HUES64 (cell line): Measurements from ENCODE around the gene DNAJC3.
"Not testable (repeated sequence)": the region's sequence is repeated elsewhere in the genome, so short reads cannot be mapped to it uniquely, and the experiment has no call there.

Experiments used
- H3K27ac ChIP-seq: 2 replicates; pipeline ENCODE4 v1.7.0; 2013; ENCODE audit warnings: low read depth, low read length, inconsistent platforms
- H3K27me3 ChIP-seq: 2 replicates; pipeline ENCODE4 v1.6.1; 2013; ENCODE audit warnings: mild to moderate bottlenecking, low read length; ENCODE audit not compliant: insufficient read depth
- H3K36me3 ChIP-seq: 2 replicates; pipeline ENCODE4 v1.6.1; 2013; ENCODE audit warnings: mild to moderate bottlenecking, low read length; ENCODE audit not compliant: insufficient read depth
- H3K4me1 ChIP-seq: 2 replicates; pipeline ENCODE4 v1.6.1; 2013; ENCODE audit warnings: mild to moderate bottlenecking, low read length, moderate library complexity; ENCODE audit not compliant: insufficient read depth
- H3K4me3 ChIP-seq: 2 replicates; pipeline ENCODE4 v1.5.1; 2013; ENCODE audit warnings: mild to moderate bottlenecking, low read length, moderate library complexity
- H3K9ac ChIP-seq: 2 replicates; pipeline ENCODE4 v1.6.1; 2013; ENCODE audit warnings: mild to moderate bottlenecking, low read depth, low read length
- H3K9me3 ChIP-seq: 2 replicates; pipeline ENCODE4 v1.6.1; 2013; ENCODE audit warnings: low read depth, low read length; ENCODE audit not compliant: insufficient read depth
- WGBS: fragments of 150-250, 120-280 bp; methylation state at CpG from one replicate; pipeline ENCODE4 v1.1.7; 2013; ENCODE audit warnings: missing lambda C conversion rate; 5-methylcytosine and 5-hydroxymethylcytosine counted together

The DNAJC3 gene

DNA sequence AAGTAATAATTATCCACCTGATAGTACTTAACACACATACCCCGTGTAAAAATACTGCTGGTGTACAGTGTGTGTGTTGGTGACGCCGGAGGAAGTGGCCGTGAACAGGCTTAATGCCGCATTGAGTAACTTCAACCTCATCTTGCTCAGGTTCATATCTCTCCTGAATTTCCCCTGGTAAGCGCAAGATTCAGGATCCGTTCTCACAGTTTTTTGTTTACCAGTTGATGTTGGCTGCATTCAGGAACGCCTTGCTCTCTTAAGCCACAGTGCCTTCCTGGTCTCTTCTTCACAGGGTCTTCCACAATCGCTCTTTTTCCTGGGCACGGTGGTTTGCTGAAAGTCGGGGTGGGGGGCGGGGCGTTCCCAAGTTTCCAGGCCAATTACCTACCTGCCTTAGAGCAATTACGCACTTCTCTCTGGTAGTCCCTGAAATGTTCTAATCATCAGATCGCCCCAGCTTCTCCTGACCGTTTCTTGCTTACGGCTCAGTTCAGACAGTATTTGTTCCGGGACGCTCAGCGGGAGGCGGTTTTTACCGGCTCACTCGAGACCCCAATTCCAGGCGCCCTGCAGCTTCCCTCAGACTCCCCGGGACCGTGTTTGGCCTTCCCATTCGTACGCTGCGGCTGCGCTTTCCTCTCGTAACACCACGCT lies 706 bp upstream of the DNAJC3 start:
- Histone ChIP-seq H3K9me3 (0 out of 2 replicates have a peak, but pooled peaks cover 2% of the 10 kb centered on the region), H3K4me3 (peak overlapping the region; percentile 77), H3K36me3 (no peaks in the 10 kb centered on the region), H3K9ac (peak overlapping the region; percentile 78), H3K4me1 (peaks cover 17% of the 10 kb centered on the region; the same call in 1 of the 2 replicates), H3K27me3 (peaks cover 10% of the 10 kb centered on the region; the same call in 1 of the 2 replicates), H3K27ac (peak overlapping the region; percentile 68; the same call in 1 of the 2 replicates)
- WGBS = under 1% methylated on average over 32 of the region's 32 CpGs

DNA sequence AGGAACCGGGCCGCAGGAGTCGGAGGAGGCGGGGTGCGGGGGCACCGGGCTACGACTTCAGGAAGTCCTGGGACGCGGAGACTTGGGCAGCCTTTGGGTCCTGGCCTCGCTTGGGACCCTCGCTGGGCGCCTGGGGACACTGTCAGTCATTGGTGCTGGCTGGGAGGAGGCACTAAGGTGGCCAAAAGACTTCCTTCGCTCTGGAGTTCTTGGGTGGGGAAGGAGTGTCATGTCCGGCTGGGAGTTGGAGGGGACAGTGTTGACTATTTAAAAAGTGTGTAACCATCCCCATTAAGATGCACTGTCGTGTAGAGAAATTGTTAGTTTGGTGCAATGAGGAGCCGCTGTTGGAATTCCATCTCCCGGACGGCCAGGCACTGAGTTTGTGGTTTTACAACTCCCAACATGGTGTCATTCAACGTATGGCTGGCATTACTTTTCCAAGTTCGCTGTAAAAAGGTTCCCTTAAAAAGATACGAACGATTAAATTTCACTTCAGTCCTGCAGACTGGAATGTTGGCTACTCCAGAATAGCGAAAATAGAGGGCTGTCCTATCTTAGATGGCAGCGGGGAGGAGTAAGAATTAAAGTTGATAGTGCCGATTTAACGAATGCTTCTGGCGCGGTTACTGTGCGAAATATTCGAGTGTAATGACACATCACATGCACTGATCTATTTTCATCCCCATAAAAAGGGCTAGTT lies 776 bp downstream of the DNAJC3 start:
- WGBS = 3% methylated on average over 28 of the region's 30 CpGs
- H3K9me3 ChIP-seq = no peaks in the 10 kb centered on the region
- peaks cover 17% of the 10 kb centered on the region; the same call in 1 of the 2 replicates for H3K4me1 ChIP-seq
- peaks cover 10% of the 10 kb centered on the region; the same call in 1 of the 2 replicates for H3K27me3 ChIP-seq
- H3K4me3 ChIP-seq = peak overlapping the region; percentile 77
- peak overlapping the region; percentile 89 for H3K9ac ChIP-seq
- H3K27ac ChIP-seq = no peak overlapping the region
- H3K36me3 ChIP-seq = no peaks in the 10 kb centered on the region

DNA sequence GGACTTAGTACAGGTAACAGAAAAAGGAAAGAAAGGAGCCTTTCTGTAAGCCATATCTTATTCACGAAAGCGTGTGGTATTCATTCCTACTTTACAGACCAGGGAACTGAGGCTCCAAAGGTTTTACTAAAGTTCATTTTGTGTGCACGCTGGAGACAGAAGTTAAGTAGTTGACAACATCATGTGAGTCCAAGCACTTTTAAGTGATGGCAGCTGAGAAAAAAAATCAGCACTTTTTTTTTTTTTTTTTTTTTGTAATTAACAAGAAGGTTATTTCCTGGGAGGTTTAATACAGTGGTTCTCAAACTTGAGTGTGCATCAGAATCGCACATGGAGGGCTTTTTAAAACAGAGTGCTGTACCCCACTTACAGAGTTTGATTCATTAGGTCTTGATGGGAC lies 2.0 kb downstream of the DNAJC3 start:
- Histone ChIP-seq H3K9me3 (no peaks in the 10 kb centered on the region), H3K36me3 (no peaks in the 10 kb centered on the region), H3K27ac (no peak overlapping the region), H3K27me3 (peaks cover 10% of the 10 kb centered on the region; the same call in 1 of the 2 replicates), H3K4me1 (peaks cover 17% of the 10 kb centered on the region; the same call in 1 of the 2 replicates), H3K9ac (no peak overlapping the region), H3K4me3 (peak overlapping the region; percentile 77; the same call in 1 of the 2 replicates)
- 80% methylated on average over 4 of the region's 4 CpGs for WGBS

DNA sequence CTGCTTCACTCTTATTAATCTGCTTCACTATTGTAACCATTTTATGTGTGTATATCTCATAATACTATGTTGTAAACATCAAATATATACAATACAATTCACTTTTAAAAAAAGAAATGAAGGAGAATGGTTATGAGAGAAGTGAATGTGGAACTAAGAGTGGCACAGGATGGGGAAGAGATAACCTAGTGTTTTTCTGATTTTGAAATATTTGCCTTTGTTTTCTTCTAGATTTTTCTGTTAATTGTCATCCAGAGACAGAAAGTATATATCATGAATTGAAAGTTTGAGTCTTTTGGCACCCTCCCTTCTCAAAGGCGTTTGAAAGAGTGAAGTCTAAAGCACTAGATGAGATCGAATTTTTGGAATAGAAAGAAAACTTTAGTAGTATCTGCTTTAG lies 2.8 kb downstream of the DNAJC3 start:
- peaks cover 10% of the 10 kb centered on the region; the same call in 1 of the 2 replicates for H3K27me3 ChIP-seq
- no peak overlapping the region for H3K4me3 ChIP-seq
- no peak overlapping the region for H3K9ac ChIP-seq
- no peak overlapping the region for H3K27ac ChIP-seq
- H3K9me3 ChIP-seq = no peaks in the 10 kb centered on the region
- H3K4me1 ChIP-seq = peaks cover 24% of the 10 kb centered on the region
- WGBS = 78% methylated on average over 2 of the region's 2 CpGs
- no peaks in the 10 kb centered on the region for H3K36me3 ChIP-seq

DNA sequence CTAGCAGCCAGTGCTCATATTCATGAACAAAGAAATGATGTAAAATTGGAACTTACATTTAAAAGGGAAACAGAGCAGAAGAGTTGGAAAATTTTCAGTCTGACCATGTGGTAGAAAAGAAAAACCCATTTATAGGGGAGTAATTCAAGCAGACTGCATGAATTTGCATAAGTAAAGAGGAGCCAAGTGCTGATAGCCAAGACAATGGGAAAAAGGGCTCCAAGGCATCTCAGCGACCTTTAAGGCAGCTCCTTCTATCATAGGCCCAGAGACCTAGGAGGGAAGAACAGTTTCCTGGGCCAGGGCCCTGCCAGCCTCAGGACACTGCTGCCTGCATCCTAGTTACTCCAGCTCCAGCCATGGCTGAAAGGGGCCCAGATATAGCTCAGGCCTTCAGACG lies 7.5 kb downstream of the DNAJC3 start:
- no peaks in the 10 kb centered on the region for H3K9me3 ChIP-seq
- WGBS = 53% methylated on average over 2 of the region's 2 CpGs
- H3K27ac ChIP-seq = no peak overlapping the region

DNA sequence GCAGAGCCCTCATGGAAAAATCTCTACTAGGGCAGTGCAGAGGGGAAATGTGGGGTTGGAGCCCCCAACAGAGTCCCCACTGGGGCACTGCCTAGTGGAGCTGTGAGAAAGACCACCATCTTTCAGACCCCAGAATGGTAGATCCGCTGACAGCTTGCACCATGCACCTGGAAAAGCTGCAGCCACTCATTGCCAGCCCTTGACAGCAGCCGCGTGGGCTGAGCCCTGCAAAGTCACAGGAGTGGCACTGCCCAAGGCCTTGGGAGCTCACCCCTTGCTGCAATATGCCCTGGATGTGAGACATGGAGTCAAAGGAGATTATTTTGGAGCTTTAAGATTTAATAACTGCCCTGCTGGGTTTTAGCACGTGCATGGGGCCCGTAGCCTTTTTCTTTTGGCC lies 8.0 kb downstream of the DNAJC3 start:
- not testable (repeated sequence) for H3K9ac ChIP-seq, H3K9me3 ChIP-seq, H3K36me3 ChIP-seq, H3K27me3 ChIP-seq, H3K4me3 ChIP-seq, H3K27ac ChIP-seq, H3K4me1 ChIP-seq
- WGBS = 93% methylated on average over 5 of the region's 5 CpGs

More for the DNA sequence above, 7.5 kb downstream of the DNAJC3 start:
- Histone ChIP-seq H3K4me1 (peaks cover 7% of the 10 kb centered on the region; the same call in 1 of the 2 replicates), H3K9ac (no peak overlapping the region), H3K36me3 (no peaks in the 10 kb centered on the region), H3K27me3 (no peaks in the 10 kb centered on the region), H3K4me3 (no peak overlapping the region)

DNA sequence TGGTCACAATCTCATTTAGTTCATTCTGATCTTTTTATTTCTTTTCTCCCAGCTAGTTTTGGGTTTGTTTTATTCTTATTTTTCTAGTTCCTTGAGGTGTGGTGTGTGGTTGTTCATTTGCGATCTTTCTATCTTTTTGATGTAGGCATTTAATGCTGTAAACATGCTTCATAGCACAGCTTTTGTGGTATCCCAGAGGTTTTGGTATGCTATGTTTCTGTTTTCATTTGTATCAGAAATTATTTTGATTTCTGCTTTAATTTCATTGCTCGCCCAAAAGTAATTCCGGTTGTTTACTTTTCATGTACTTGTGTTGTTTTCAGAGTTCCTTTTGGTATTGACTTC lies 12.6 kb downstream of the DNAJC3 start:
- Histone ChIP-seq H3K4me1 (peaks cover 2% of the 10 kb centered on the region; the same call in 1 of the 2 replicates), H3K27me3 (no peaks in the 10 kb centered on the region), H3K9ac (no peak overlapping the region), H3K9me3 (no peaks in the 10 kb centered on the region), H3K27ac (no peak overlapping the region), H3K36me3 (no peaks in the 10 kb centered on the region), H3K4me3 (no peak overlapping the region)
- 93% methylated on average over 3 of the region's 3 CpGs for WGBS

DNA sequence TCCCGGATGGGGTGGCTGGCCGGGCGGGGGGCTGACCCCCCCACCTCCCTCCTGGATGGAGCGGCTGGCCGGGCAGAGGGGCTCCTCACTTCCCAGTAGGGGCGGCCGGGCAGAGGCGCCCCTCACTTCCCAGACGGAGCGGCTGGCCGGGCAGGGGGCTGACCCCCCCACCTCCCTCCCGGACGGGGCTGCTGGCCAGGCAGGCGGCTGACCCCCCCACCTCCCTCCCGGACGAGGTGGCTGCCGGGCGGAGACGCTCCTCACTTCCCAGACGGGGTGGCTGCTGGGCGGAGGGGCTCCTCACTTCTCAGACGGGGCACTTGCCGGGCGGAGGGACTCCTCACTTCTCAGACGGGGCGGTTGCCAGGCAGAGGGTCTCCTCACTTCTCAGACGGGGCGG lies 14.0 kb downstream of the DNAJC3 start:
- not testable (repeated sequence) for H3K4me3 ChIP-seq, H3K27ac ChIP-seq, H3K36me3 ChIP-seq, H3K9ac ChIP-seq, H3K9me3 ChIP-seq, H3K27me3 ChIP-seq, H3K4me1 ChIP-seq
- 97% methylated on average over 23 of the region's 28 CpGs for WGBS

DNA sequence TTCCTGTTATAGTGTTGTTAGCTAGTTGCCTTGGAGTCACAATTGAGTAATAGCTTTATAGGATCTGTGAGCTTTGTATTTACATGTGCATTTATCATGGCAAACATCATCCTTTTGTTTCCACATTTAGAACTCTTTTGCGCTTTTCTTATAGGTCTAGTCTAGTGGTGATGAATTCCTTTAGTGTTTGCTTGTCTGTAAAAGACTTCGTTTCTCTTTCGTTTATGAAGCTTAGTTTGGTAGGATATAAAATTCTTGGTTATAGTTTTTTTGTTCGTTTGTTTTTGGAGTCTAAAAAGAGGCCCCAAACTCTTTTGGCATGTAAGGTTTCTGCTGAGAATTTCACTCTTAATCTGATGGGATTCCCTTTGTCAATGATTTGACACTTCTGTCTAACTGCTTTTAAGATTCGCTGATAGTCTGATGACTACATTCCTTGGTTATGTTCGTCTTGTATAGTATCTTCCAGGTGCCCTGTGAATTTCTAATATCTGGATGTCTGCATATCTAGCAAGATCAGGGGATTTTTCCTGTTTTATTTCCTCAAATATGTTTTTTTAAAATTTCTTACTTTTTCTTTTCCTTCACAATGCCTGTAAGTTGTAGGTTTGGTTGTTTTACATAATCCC lies 20.2 kb downstream of the DNAJC3 start:
- H3K36me3 ChIP-seq = no peaks in the 10 kb centered on the region
- no peaks in the 10 kb centered on the region; the same call in 1 of the 2 replicates for H3K4me1 ChIP-seq
- no peak overlapping the region for H3K27ac ChIP-seq
- WGBS = 92% methylated on average over 6 of the region's 6 CpGs
- no peak overlapping the region for H3K4me3 ChIP-seq
- H3K27me3 ChIP-seq = no peaks in the 10 kb centered on the region
- no peak overlapping the region for H3K9ac ChIP-seq
- H3K9me3 ChIP-seq = no peaks in the 10 kb centered on the region

DNA sequence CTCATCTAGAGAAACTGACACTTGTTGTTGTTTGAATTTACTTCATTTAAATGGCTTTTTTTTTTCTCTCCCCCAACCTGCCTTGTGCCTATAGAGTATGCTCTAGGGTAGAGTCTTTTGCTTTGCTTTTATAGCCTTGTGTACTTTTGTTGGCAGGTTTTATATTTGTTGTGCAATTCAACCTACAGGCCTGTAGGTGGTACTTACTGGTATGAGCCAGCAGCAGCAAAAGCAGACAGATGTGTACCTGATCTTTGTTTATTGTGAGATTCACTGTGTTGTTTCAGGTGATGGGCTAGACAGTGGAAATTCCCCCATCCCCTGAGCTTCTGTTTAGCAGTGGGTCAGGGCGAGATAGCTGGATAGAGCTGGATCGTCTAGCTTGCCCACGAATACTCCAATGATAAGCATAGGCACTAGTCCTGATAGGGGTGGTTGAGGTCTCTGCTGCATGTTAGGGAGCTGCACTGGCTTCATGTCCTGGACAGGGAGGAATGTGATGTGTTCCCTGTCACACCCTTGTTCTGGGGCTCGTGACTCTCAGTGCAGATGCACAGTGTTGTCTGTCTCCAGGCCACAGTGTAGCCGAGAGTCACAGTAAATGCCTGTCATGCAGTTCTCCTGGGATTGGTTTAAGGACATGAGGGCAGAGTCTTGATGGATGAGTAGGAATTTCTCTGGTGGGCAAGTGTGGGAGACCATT lies 21.3 kb downstream of the DNAJC3 start:
- WGBS = 89% methylated on average over 5 of the region's 5 CpGs
- no peaks in the 10 kb centered on the region for H3K9me3 ChIP-seq
- H3K27me3 ChIP-seq = no peaks in the 10 kb centered on the region
- no peak overlapping the region for H3K27ac ChIP-seq
- no peak overlapping the region for H3K9ac ChIP-seq
- H3K4me1 ChIP-seq = no peaks in the 10 kb centered on the region; the same call in 1 of the 2 replicates
- H3K36me3 ChIP-seq = no peaks in the 10 kb centered on the region
- no peak overlapping the region for H3K4me3 ChIP-seq

DNA sequence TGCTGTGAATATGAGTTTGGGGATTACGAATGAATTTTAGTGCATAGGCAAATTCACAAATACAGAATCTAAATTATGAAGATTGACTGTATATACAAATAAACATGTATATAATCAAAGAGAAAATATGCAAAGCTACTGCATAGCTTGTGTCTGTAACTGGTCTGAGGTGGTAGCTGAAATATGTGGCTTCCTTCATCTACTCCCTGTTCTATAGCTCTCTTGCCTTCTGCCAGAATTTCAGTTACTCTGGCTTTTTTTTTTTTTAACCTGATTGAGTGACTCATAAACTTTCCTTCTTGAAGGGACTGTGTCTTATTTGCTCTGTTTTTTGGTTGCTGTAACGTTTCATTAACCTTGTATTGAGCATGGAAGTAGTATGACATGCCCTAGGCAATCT lies 26.6 kb downstream of the DNAJC3 start:
- H3K27me3 ChIP-seq = no peaks in the 10 kb centered on the region
- H3K36me3 ChIP-seq = no peaks in the 10 kb centered on the region
- WGBS = 90% methylated on average over 1 of the region's 2 CpGs
- no peaks in the 10 kb centered on the region for H3K9me3 ChIP-seq
- H3K4me1 ChIP-seq = no peaks in the 10 kb centered on the region; the same call in 1 of the 2 replicates
- no peak overlapping the region for H3K9ac ChIP-seq
- H3K27ac ChIP-seq = no peak overlapping the region
- H3K4me3 ChIP-seq = no peak overlapping the region
